Measurements from ENCODE around the gene SYNM. TPM values are rescaled to one million over a fixed set of nuclear protein-coding genes. Genes with fewer than 3 reads are reported as not detected.

The SYNM gene, protein sequence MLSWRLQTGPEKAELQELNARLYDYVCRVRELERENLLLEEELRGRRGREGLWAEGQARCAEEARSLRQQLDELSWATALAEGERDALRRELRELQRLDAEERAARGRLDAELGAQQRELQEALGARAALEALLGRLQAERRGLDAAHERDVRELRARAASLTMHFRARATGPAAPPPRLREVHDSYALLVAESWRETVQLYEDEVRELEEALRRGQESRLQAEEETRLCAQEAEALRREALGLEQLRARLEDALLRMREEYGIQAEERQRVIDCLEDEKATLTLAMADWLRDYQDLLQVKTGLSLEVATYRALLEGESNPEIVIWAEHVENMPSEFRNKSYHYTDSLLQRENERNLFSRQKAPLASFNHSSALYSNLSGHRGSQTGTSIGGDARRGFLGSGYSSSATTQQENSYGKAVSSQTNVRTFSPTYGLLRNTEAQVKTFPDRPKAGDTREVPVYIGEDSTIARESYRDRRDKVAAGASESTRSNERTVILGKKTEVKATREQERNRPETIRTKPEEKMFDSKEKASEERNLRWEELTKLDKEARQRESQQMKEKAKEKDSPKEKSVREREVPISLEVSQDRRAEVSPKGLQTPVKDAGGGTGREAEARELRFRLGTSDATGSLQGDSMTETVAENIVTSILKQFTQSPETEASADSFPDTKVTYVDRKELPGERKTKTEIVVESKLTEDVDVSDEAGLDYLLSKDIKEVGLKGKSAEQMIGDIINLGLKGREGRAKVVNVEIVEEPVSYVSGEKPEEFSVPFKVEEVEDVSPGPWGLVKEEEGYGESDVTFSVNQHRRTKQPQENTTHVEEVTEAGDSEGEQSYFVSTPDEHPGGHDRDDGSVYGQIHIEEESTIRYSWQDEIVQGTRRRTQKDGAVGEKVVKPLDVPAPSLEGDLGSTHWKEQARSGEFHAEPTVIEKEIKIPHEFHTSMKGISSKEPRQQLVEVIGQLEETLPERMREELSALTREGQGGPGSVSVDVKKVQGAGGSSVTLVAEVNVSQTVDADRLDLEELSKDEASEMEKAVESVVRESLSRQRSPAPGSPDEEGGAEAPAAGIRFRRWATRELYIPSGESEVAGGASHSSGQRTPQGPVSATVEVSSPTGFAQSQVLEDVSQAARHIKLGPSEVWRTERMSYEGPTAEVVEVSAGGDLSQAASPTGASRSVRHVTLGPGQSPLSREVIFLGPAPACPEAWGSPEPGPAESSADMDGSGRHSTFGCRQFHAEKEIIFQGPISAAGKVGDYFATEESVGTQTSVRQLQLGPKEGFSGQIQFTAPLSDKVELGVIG (N-terminal part only)
- total RNA-seq: 4.1 and 4.2 TPM in 2 replicates

GRCh38 chr15:99104788-99105513 is at the start of gene SYNM:
TSS of gene SYNM (plus strand) at chr15:99105080. CDS start at chr15:99105200, 120 bp downstream.

Other genes with a start within 250 kb of the SYNM start
- not detected in 2 replicates for gene PGPEP1L, start 97.3 kb upstream of the SYNM start, total RNA-seq
- gene TTC23, start 144.5 kb downstream of the SYNM start, total RNA-seq: 15.8 and 21.0 TPM in 2 replicates
- gene LRRC28, start 146.4 kb downstream of the SYNM start, total RNA-seq: 24.6 and 29.7 TPM in 2 replicates